Small intestine (tissue), 7 donors: ENCODE results near the gene EIF4E3. TPM values are rescaled to one million over a fixed set of nuclear protein-coding genes. Genes with fewer than 3 reads are reported as not detected.

Experiments used
- DNase-seq, 2 donors: peaks; one replicate each; pipeline versions ENCODE4 v3.0.0 to v3.0.0-alpha.2; 2013
- FAIRE-seq: peaks from 2 replicates; lab custom pipeline; 2012; peaks lifted over from hg19 to GRCh38; lab: Jason Lieb, UNC
- H3K27ac ChIP-seq, 3 donors: one replicate each; pipeline ENCODE4 v1.5.1; 2013; ENCODE audit warnings: low read length in 2 of 3, mild to moderate bottlenecking in 2 of 3, control low read depth in 1 of 3, inconsistent platforms in 1 of 3, low read depth in 1 of 3, moderate library complexity in 1 of 3
- H3K27me3 ChIP-seq, 3 donors: one replicate each; pipeline ENCODE4 v1.6.1; 2013; ENCODE audit warnings: low read length in 3 of 3, inconsistent platforms in 1 of 3; ENCODE audit not compliant: control insufficient read depth in 3 of 3, insufficient read depth in 3 of 3
- H3K36me3 ChIP-seq, 3 donors: one replicate each; pipeline ENCODE4 v1.6.1; 2013; ENCODE audit warnings: low read length in 3 of 3, inconsistent platforms in 1 of 3, low read depth in 1 of 3, mild to moderate bottlenecking in 1 of 3, moderate library complexity in 1 of 3; ENCODE audit not compliant: control insufficient read depth in 3 of 3, insufficient read depth in 2 of 3
- H3K4me1 ChIP-seq, 3 donors: one replicate each; pipeline ENCODE4 v1.6.1; 2013; ENCODE audit warnings: low read length in 2 of 3, inconsistent platforms in 1 of 3, low read depth in 1 of 3, mild to moderate bottlenecking in 1 of 3, moderate library complexity in 1 of 3; ENCODE audit not compliant: control insufficient read depth in 3 of 3, insufficient read depth in 2 of 3
- H3K4me3 ChIP-seq, 3 donors: one replicate each; pipeline ENCODE4 v1.5.1; 2013; ENCODE audit warnings: low read length in 3 of 3, control low read depth in 1 of 3, inconsistent platforms in 1 of 3, low read depth in 1 of 3, mild to moderate bottlenecking in 1 of 3, moderate library complexity in 1 of 3
- H3K9me3 ChIP-seq, 2 donors: one replicate each; pipeline ENCODE4 v1.6.1; 2013; ENCODE audit warnings: low read depth in 1 of 2, low read length in 1 of 2; ENCODE audit not compliant: control insufficient read depth in 2 of 2, insufficient read depth in 1 of 2
- WGBS, 3 donors: extraction: QIAGEN DNeasy Blood & Tissue Kit; methylation state at CpG; one replicate each; pipeline ENCODE4 v1.1.7; 2013; 5-methylcytosine and 5-hydroxymethylcytosine counted together
- polyA plus RNA-seq, 4 donors: library from polyadenylated mRNA; stranded (reverse) in 3 of 4; unstranded in 1 of 4; fragments of 200-250 nt in 3 of 4; fragments of 120-200 nt in 1 of 4; gene quantifications; one replicate each; pipeline versions ENCODE4 v1.2.1 to v1.2.3, GENCODE V29; 2013
- donor health status: healthy with polysubstance abuse.
- donor health status: control.
- donor health status: control.
- donor health status: Bipolar disorder and iron deficiency.
- donor health status: healthy.

The EIF4E3 gene
- polyA plus RNA-seq, 4 donors = 8.1 to 14.8 (median 10.4) TPM

- no peaks in the 10 kb centered on the region for H3K27me3 ChIP-seq
- DNase-seq (no peak), FAIRE-seq (no peak)
- no peaks in the 10 kb centered on the region for H3K36me3 ChIP-seq
- H3K9me3 ChIP-seq = no peaks in the 10 kb centered on the region
- H3K27ac ChIP-seq = no peak overlapping the region
- no peak overlapping the region for H3K4me3 ChIP-seq
- H3K4me1 ChIP-seq = peaks cover 0 to 4% (median 0%) of the 10 kb centered on the region in 3 donors
- 43 to 48% (median 45%) methylated on average over 8 of the region's 8 CpGs for WGBS, 3 donors
These were observed 95.9 kb downstream of the EIF4E3 start for GRCh38 chr3:71629289-71629688.

GRCh38 chr3:71628522-71628921 is 96.7 kb downstream of the EIF4E3 start:
- no peak for DNase-seq
- Histone ChIP-seq H3K27ac (no peak overlapping the region), H3K36me3 (no peaks in the 10 kb centered on the region), H3K9me3 (no peaks in the 10 kb centered on the region), H3K4me1 (no peaks in the 10 kb centered on the region), H3K27me3 (no peaks in the 10 kb centered on the region), H3K4me3 (no peak overlapping the region)
- no peak for FAIRE-seq
- 74 to 83% (median 79%) methylated on average over 6 of the region's 6 CpGs for WGBS, 3 donors

DNA sequence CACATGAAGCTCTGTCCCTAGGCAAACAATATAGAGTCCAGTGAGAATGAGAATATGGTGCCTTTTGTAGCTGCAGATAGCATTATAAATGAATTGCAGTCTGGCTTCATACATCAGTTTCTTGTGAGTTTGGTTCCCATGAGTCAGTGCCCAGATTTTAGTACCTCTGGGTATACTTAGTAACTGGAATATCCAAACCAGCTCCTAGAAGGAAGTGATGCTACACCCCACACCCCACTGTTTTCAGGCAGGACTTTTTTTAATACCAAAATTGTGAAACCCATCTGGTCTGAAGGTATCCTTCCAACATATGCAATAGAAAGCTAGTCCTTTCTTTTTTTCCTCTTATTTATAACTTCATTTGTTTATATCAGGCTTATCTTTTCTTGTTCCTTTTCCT is 99.5 kb downstream of the EIF4E3 start:
- DNase-seq (no peak), FAIRE-seq (no peak)
- Histone ChIP-seq H3K4me3 (no peak overlapping the region), H3K4me1 (no peaks in the 10 kb centered on the region), H3K27me3 (no peaks in the 10 kb centered on the region), H3K9me3 (no peaks in the 10 kb centered on the region), H3K27ac (no peak overlapping the region), H3K36me3 (no peaks in the 10 kb centered on the region)

Other genes with a start within 250 kb of the EIF4E3 start
- 10 to 100 TPM in 3 of 4 donors, 1 to 10 TPM in 1; 4.9 to 66.5 (median 15.3) TPM for gene FOXP1, start 141.7 kb downstream of the EIF4E3 start, polyA plus RNA-seq
- gene GPR27, start 28.5 kb upstream of the EIF4E3 start, polyA plus RNA-seq = 1 to 10 TPM in 1 of 4 donors, under 1 TPM in 1, not detected in 2; 0.38 to 1.0 TPM
- under 1 TPM in 2 of 4 donors, not detected in 2; 0.03 to 0.10 TPM for gene PROK2, start 59.7 kb upstream of the EIF4E3 start, polyA plus RNA-seq